ENCODE measurements around the gene AP3B2. TPM values are rescaled to one million over a fixed set of nuclear protein-coding genes. Genes with fewer than 3 reads are reported as not detected.

Gene AP3B2
- total and polyA plus RNA-seq, 4 donors = 0.10 to 0.33 TPM; not detected in 2

GRCh38 chr15:82714016-82714415 is 4.3 kb upstream of the AP3B2 start:
- Histone ChIP-seq H3K4me3 (ENCODE audit: low read depth in 1 of 3, low read length in 3 of 3) (no peak overlapping the region), H3K4me1 (ENCODE audit: control insufficient read depth in 4 of 4, insufficient read depth in 4 of 4, low read length in 3 of 4) (peaks cover 6 to 10% (median 10%) of the 10 kb centered on the region in 4 donors), H3K27ac (ENCODE audit: low read depth in 1 of 2, low read length in 2 of 2) (no peak overlapping the region), H3K36me3 (ENCODE audit: control insufficient read depth in 4 of 4, insufficient read depth in 3 of 4, low read depth in 1 of 4, low read length in 3 of 4) (no peaks in the 10 kb centered on the region), H3K9me3 (ENCODE audit: control insufficient read depth in 4 of 4, low read length in 3 of 4) (no peaks in the 10 kb centered on the region), H3K9ac (ENCODE audit: low read depth in 1 of 2, low read length in 2 of 2) (no peak overlapping the region), H3K27me3 (ENCODE audit: control insufficient read depth in 4 of 4, insufficient read depth in 4 of 4, low read length in 3 of 4) (peaks cover 0 to 2% (median 0%) of the 10 kb centered on the region in 4 donors)
- no peak for DNase-seq (ENCODE audit: low spot score)
- 72% methylated on average over 3 of the region's 3 CpGs for WGBS
- TF ChIP-seq MAX (IDR thresholded peaks at IDR 0.05) (no peak), ZBTB33 (IDR thresholded peaks at IDR 0.05) (no peak), NR2F2 (IDR thresholded peaks at IDR 0.05) (no peak), ATF3 (IDR thresholded peaks at IDR 0.05) (no peak), RXRA (IDR thresholded peaks at IDR 0.05) (no peak), FOXA1 (IDR thresholded peaks at IDR 0.05) (no peak), GABPA (IDR thresholded peaks at IDR 0.05 in 1 of 2, conservative IDR thresholded peaks at IDR 0.05 in 1 of 2) (no peak), REST (IDR thresholded peaks at IDR 0.05) (no peak), JUND (IDR thresholded peaks at IDR 0.05) (no peak), TAF1 (conservative IDR thresholded peaks at IDR 0.05) (no peak), HNF4A (conservative IDR thresholded peaks at IDR 0.05) (no peak), RAD21 (IDR thresholded peaks at IDR 0.05) (no peak), YY1 (IDR thresholded peaks at IDR 0.05) (no peak), EGR1 (IDR thresholded peaks at IDR 0.05; ENCODE audit: low read depth in 2 of 2) (no peak)

GRCh38 chr15:82712036-82712435 is 2.4 kb upstream of the AP3B2 start:
- no peak for TF ChIP-seq RAD21 (IDR thresholded peaks at IDR 0.05)
- TF ChIP-seq ZBTB33 (IDR thresholded peaks at IDR 0.05) = no peak
- no peak for TF ChIP-seq RXRA (IDR thresholded peaks at IDR 0.05)
- TF ChIP-seq FOXA2 (IDR thresholded peaks at IDR 0.05) = no peak
- TF ChIP-seq HNF4A (conservative IDR thresholded peaks at IDR 0.05) = no peak
- no peak for TF ChIP-seq CTCF (IDR thresholded peaks at IDR 0.05; ENCODE audit: low read depth, low read length, missing input control)
- no peak for TF ChIP-seq YY1 (IDR thresholded peaks at IDR 0.05)
- no peak for TF ChIP-seq TAF1 (conservative IDR thresholded peaks at IDR 0.05)
- TF ChIP-seq MAX (IDR thresholded peaks at IDR 0.05) = no peak
- no peak for TF ChIP-seq FOXA1 (IDR thresholded peaks at IDR 0.05)
- TF ChIP-seq GABPA (IDR thresholded peaks at IDR 0.05 in 1 of 2, conservative IDR thresholded peaks at IDR 0.05 in 1 of 2) = no peak
- no peak for TF ChIP-seq REST (IDR thresholded peaks at IDR 0.05)
- 62% methylated on average over 3 of the region's 3 CpGs for WGBS
- H3K27ac ChIP-seq (ENCODE audit: low read depth in 1 of 2, low read length in 2 of 2) = no peak overlapping the region
- H3K4me1 ChIP-seq (ENCODE audit: control insufficient read depth in 4 of 4, insufficient read depth in 4 of 4, low read length in 3 of 4) = peaks cover 6 to 12% (median 11%) of the 10 kb centered on the region in 4 donors
- no peaks in the 10 kb centered on the region for H3K36me3 ChIP-seq (ENCODE audit: control insufficient read depth in 4 of 4, insufficient read depth in 3 of 4, low read depth in 1 of 4, low read length in 3 of 4)
- no peak overlapping the region for H3K9ac ChIP-seq (ENCODE audit: low read depth in 1 of 2, low read length in 2 of 2)
- H3K9me3 ChIP-seq (ENCODE audit: control insufficient read depth in 4 of 4, low read length in 3 of 4) = no peaks in the 10 kb centered on the region
- peaks cover 0 to 2% (median 0%) of the 10 kb centered on the region in 4 donors for H3K27me3 ChIP-seq (ENCODE audit: control insufficient read depth in 4 of 4, insufficient read depth in 4 of 4, low read length in 3 of 4)
- DNase-seq (ENCODE audit: low spot score) = no peak
- no peak overlapping the region for H3K4me3 ChIP-seq (ENCODE audit: low read depth in 1 of 3, low read length in 3 of 3)

Data from liver (tissue), 9 donors.